Measurements from ENCODE around the gene TUBA8. TPM values are rescaled to one million over a fixed set of nuclear protein-coding genes. Genes with fewer than 3 reads are reported as not detected.
A peak's percentile ranks its signal among the peaks of the same experiment; 100 is the strongest.

TUBA8 gene
- total RNA-seq, 4 donors from 2014 or later = 3.2 to 18.4 (median 12.5) TPM

- DNase-seq = no peak
- Histone ChIP-seq H3K4me3 (replicated peaks in 1 of 3) (no peak overlapping the region), H3K36me3 (no peaks in the 10 kb centered on the region), H3K9me3 (no peaks in the 10 kb centered on the region), H3K27ac (no peak overlapping the region), H3K4me1 (no peaks in the 10 kb centered on the region), H3K27me3 (no peaks in the 10 kb centered on the region)
- 91 to 94% methylated on average over 8 of the region's 8 CpGs for WGBS, 2 donors
- intact Hi-C loops (cut with DNase I) = no loop called here
- no peak for TF ChIP-seq POLR2A (IDR thresholded peaks at IDR 0.05)
- TF ChIP-seq CTCF (IDR thresholded peaks at IDR 0.05) = no peak
Observed at GRCh38 chr22:18095101-18095805, 15.4 kb upstream of the TUBA8 start.

GRCh38 chr22:18096823-18097222 is 13.8 kb upstream of the TUBA8 start:
- intact Hi-C loops (cut with DNase I) = no loop called here
- no peaks in the 10 kb centered on the region for H3K27me3 ChIP-seq
- no peak overlapping the region for H3K4me3 ChIP-seq (replicated peaks in 1 of 3)
- peaks cover 0 to 5% of the 10 kb centered on the region in 2 donors for H3K4me1 ChIP-seq
- no peaks in the 10 kb centered on the region for H3K9me3 ChIP-seq
- DNase-seq = no peak
- H3K27ac ChIP-seq = no peak overlapping the region
- H3K36me3 ChIP-seq = no peaks in the 10 kb centered on the region
- TF ChIP-seq POLR2A (IDR thresholded peaks at IDR 0.05) = no peak
- no peak for TF ChIP-seq CTCF (IDR thresholded peaks at IDR 0.05)
- 60 to 69% methylated on average over 3 of the region's 3 CpGs for WGBS, 2 donors

- no peak overlapping the region for H3K27ac ChIP-seq
- no peak overlapping the region for H3K4me3 ChIP-seq (replicated peaks in 1 of 3)
- peaks cover 0 to 5% of the 10 kb centered on the region in 2 donors for H3K4me1 ChIP-seq
- WGBS, 2 donors = 90 to 94% methylated on average over 3 of the region's 3 CpGs
- H3K9me3 ChIP-seq = no peaks in the 10 kb centered on the region
- no peak for TF ChIP-seq POLR2A (IDR thresholded peaks at IDR 0.05)
- no peak for TF ChIP-seq CTCF (IDR thresholded peaks at IDR 0.05)
- no peaks in the 10 kb centered on the region for H3K36me3 ChIP-seq
- DNase-seq = no peak
- H3K27me3 ChIP-seq = no peaks in the 10 kb centered on the region
- intact Hi-C loops (cut with DNase I) = no loop called here
Observed at GRCh38 chr22:18100781-18101180, 9.8 kb upstream of the TUBA8 start.

- intact Hi-C loops (cut with DNase I) = no loop called here
- no peaks in the 10 kb centered on the region for H3K36me3 ChIP-seq
- WGBS, 2 donors = 68 to 69% methylated on average over 4 of the region's 4 CpGs
- TF ChIP-seq POLR2A (IDR thresholded peaks at IDR 0.05) (no peak), CTCF (IDR thresholded peaks at IDR 0.05) (no peak)
- no peaks in the 10 kb centered on the region for H3K9me3 ChIP-seq
- peak; percentile 34 to 44 for DNase-seq
- no peak overlapping the region for H3K4me3 ChIP-seq (replicated peaks in 1 of 3)
- no peak overlapping the region for H3K27ac ChIP-seq
- H3K27me3 ChIP-seq = no peaks in the 10 kb centered on the region
- H3K4me1 ChIP-seq = peaks cover 0 to 5% of the 10 kb centered on the region in 2 donors
Observed at GRCh38 chr22:18101536-18101935, 9.1 kb upstream of the TUBA8 start.

- 93 to 97% methylated on average over 13 to 14 of the region's 14 CpGs for WGBS, 2 donors
- DNase-seq = no peak
- H3K4me3 ChIP-seq (replicated peaks in 1 of 3) = no peak overlapping the region
- H3K27ac ChIP-seq = no peak overlapping the region
- no peaks in the 10 kb centered on the region for H3K9me3 ChIP-seq
- H3K4me1 ChIP-seq = peaks cover 0 to 5% of the 10 kb centered on the region in 2 donors
- intact Hi-C loops (cut with DNase I) = no loop called here
- TF ChIP-seq POLR2A (IDR thresholded peaks at IDR 0.05) (no peak), CTCF (IDR thresholded peaks at IDR 0.05) (no peak)
- no peaks in the 10 kb centered on the region for H3K27me3 ChIP-seq
- no peaks in the 10 kb centered on the region for H3K36me3 ChIP-seq
Observed at GRCh38 chr22:18103527-18104269, 6.9 kb upstream of the TUBA8 start.

Data from thyroid gland (tissue), 4 donors.